K562 (cell line): Measurements from ENCODE around the gene GPAT3. TPM values are rescaled to one million over a fixed set of nuclear protein-coding genes. Genes with fewer than 3 reads are reported as not detected.

Source experiments
- ATAC-seq: fragments of 200-7000 bp; cut with Tn5 transposase; 3 replicates; pipeline ENCODE4 v1.9.1; 2020; ENCODE audit warnings: moderate library complexity
- Bru-seq: library from RNA; stranded (reverse); fragments of 400-500 nt; gene quantifications from one replicate; lab custom pipeline; 2021; lab: Mats Ljungman, UMichigan
- BruChase-seq, 2 experiments: library from RNA; stranded (reverse); fragments of 400-500 nt; gene quantifications; one replicate each; lab custom pipeline; 2021; lab: Mats Ljungman, UMichigan
- BruUV-seq: library from RNA; stranded (reverse); fragments of 400-500 nt; replicated peaks from 2 replicates; lab custom pipeline; 2021; lab: Mats Ljungman, UMichigan
- CTCF ChIA-PET: fragments of 300-600 bp; formaldehyde crosslinking; extraction: SDS; loops from one replicate; lab custom pipeline; 2021; ENCODE audit warnings: low intra/inter-chr PET ratio; lab: Yijun Ruan, JAX
- POLR2A ChIA-PET: fragments of 300-600, 350-650 bp; sonication (Branson Sonifier 250); formaldehyde crosslinking; extraction: SDS; loops from one replicate; lab custom pipeline; 2021; ENCODE audit warnings: antibody characterized with exemption, inconsistent platforms; lab: Yijun Ruan, JAX
- DNase-seq, 4 experiments: peaks; one replicate each; pipeline versions ENCODE4 v3.0.0 to v3.0.0-alpha.2; 2011 to 2018; ENCODE audit warnings: low spot score in 3 of 4, mixed read lengths in 3 of 4; ENCODE audit errors: extremely low read depth in 1 of 4
- FAIRE-seq: peaks from 2 replicates; lab custom pipeline; 2011; peaks lifted over from hg19 to GRCh38; lab: Jason Lieb, UNC
- H2AFZ ChIP-seq: 2 replicates; pipeline ENCODE4 v1.6.0; 2011; ENCODE audit warnings: low read depth, low read length, control low read depth, inconsistent platforms
- H3K27ac ChIP-seq: fragments of 200-600 bp; 3 replicates; pipeline ENCODE4 v1.8.0; 2011; ENCODE audit warnings: low read depth, mild to moderate bottlenecking, control low read depth, inconsistent platforms, low read length, moderate library complexity, mixed read lengths; ENCODE audit errors: extremely low read depth
- H3K27me3 ChIP-seq, 2 experiments: fragments of 300-600 bp in 1 of 2; 2 replicates in 1 of 2; 3 replicates in 1 of 2; pipeline versions ENCODE4 v1.6.0 to v1.8.0; 2011; ENCODE audit warnings: inconsistent platforms in 2 of 2, low read length in 2 of 2, mild to moderate bottlenecking in 1 of 2, mixed read lengths in 1 of 2, moderate library complexity in 1 of 2; ENCODE audit not compliant: control insufficient read depth in 2 of 2, insufficient read depth in 2 of 2
- H3K36me3 ChIP-seq: fragments of 300-600 bp; 3 replicates; pipeline ENCODE4 v1.8.0; 2011; ENCODE audit warnings: mild to moderate bottlenecking, low read length, inconsistent platforms; ENCODE audit not compliant: control insufficient read depth, insufficient read depth
- H3K4me1 ChIP-seq, 2 experiments: fragments of 200-600 bp in 1 of 2; replicated peaks in 1 of 2; 2 replicates in 1 of 2; 3 replicates in 1 of 2; pipeline versions ENCODE4 v1.5.1 to v1.8.0; 2011; ENCODE audit warnings: inconsistent platforms in 2 of 2, low read length in 2 of 2, mild to moderate bottlenecking in 1 of 2, mixed read lengths in 1 of 2, moderate library complexity in 1 of 2; ENCODE audit not compliant: control insufficient read depth in 2 of 2, insufficient read depth in 2 of 2
- H3K4me2 ChIP-seq: 2 replicates; pipeline ENCODE4 v1.6.1; 2011; ENCODE audit warnings: low read length, control low read depth, inconsistent platforms, mixed read lengths; ENCODE audit not compliant: insufficient read depth
- H3K4me3 ChIP-seq: fragments of 200-600 bp; sonication (generic), shearing (Covaris generic); 2 replicates; pipeline ENCODE4 v1.5.1; 2016; ENCODE audit warnings: control low read depth, inconsistent platforms
- H3K79me2 ChIP-seq: fragments of 200-600 bp; 3 replicates; pipeline ENCODE4 v1.8.0; 2011; ENCODE audit warnings: low read length, inconsistent platforms; ENCODE audit not compliant: control insufficient read depth, insufficient read depth
- H3K9ac ChIP-seq, 2 experiments: 2 replicates each; pipeline versions ENCODE4 v1.6.0 to v1.6.1; 2011; ENCODE audit warnings: low read depth in 2 of 2, low read length in 2 of 2, control low read depth in 1 of 2, inconsistent platforms in 1 of 2, mild to moderate bottlenecking in 1 of 2, mixed read lengths in 1 of 2; ENCODE audit not compliant: insufficient read depth in 1 of 2
- H3K9me1 ChIP-seq: one replicate; pipeline ENCODE4 v1.6.0; 2011; ENCODE audit warnings: inconsistent platforms, mild to moderate bottlenecking, low read length, moderate library complexity; ENCODE audit not compliant: control insufficient read depth, insufficient read depth
- H3K9me3 ChIP-seq: replicated peaks from 2 replicates; pipeline ENCODE4 v1.5.1; 2011; ENCODE audit warnings: low read depth, low read length, inconsistent platforms; ENCODE audit not compliant: control insufficient read depth, insufficient read depth
- H4K20me1 ChIP-seq: replicated peaks from 2 replicates; pipeline ENCODE4 v1.6.1; 2011; ENCODE audit warnings: low read length, inconsistent platforms, mixed read lengths; ENCODE audit not compliant: control insufficient read depth, insufficient read depth
- ELF4 ChIP-seq: fragments of 450-650 bp; formaldehyde crosslinking; IDR thresholded peaks from 2 replicates; pipeline ENCODE4 v1.4.0; 2022; ENCODE audit warnings: missing genetic modification characterization
- KLF13 ChIP-seq: fragments of 450-650 bp; IDR thresholded peaks from 2 replicates; pipeline ENCODE4 v1.6.1; 2016; ENCODE audit warnings: missing genetic modification characterization, low read depth, mild to moderate bottlenecking, missing compliant biosample characterization, moderate library complexity, borderline replicate concordance
- NRF1 ChIP-seq, 2 experiments: fragments of 450-650 bp; IDR thresholded peaks in 1 of 2; conservative IDR thresholded peaks in 1 of 2; 2 replicates each; pipeline ENCODE4 v1.6.1; 2014; ENCODE audit warnings: mild to moderate bottlenecking in 2 of 2
- WGBS: fragments of 100-300 bp; shearing (Covaris generic); methylation state at CpG from one replicate; pipeline ENCODE4 v1.1.6; 2016; ENCODE audit warnings: low coverage, mixed read lengths; ENCODE audit not compliant: insufficient coverage; ENCODE audit errors: missing lambda C conversion rate; 5-methylcytosine and 5-hydroxymethylcytosine counted together
- in situ Hi-C: fragments of 300-500 bp; cut with MboI; formaldehyde crosslinking; loops from 4 replicates; pipeline ENCODE4 v1.15.0; 2018; ENCODE audit warnings: inconsistent platforms, mixed read lengths
- intact Hi-C: fragments of 100-400 bp; cut with micrococcal nuclease; formaldehyde crosslinking; loops from 2 replicates; pipeline ENCODE4 v1.14.2; 2022
- long read RNA-seq, 3 experiments: library from polyadenylated mRNA in 2 of 3; library from RNA in 1 of 3; unstranded in 2 of 3; stranded (forward) in 1 of 3; transcript quantifications; one replicate each; pipeline ENCODE4 v2.0.0, GENCODE V29; 2019 to 2022
- polyA minus RNA-seq, 3 experiments: library from RNA; depleted of rRNA, polyadenylated mRNA; stranded (reverse); fragments of >200 nt; gene quantifications; 2 replicates each; pipeline ENCODE4 v1.2.3, GENCODE V29; 2011
- polyA plus RNA-seq, 8 experiments: library from polyadenylated mRNA; depleted of rRNA in 4 of 8; stranded (reverse) in 5 of 8; unstranded in 3 of 8; fragments of >200 nt; fragmentation: Nextera tagmentation in 2 of 8; fragmentation: Illumina TruSeq in 1 of 8; extraction: Ambion mirVana in 2 of 8; extraction: Trizol in 1 of 8; gene quantifications; 2 replicates each; pipeline versions ENCODE4 v1.2.1 to v1.2.3, GENCODE V29; 2011 to 2014; ENCODE audit warnings: inconsistent platforms in 1 of 8, missing spikeins in 1 of 8
- total RNA-seq, 7 experiments: library from RNA; depleted of rRNA in 6 of 7; stranded (reverse); fragments of >200 nt in 6 of 7; fragmentation: Illumina TruSeq in 2 of 7; extraction: Trizol in 2 of 7; gene quantifications; 2 replicates each; pipeline versions ENCODE4 v1.2.1 to v1.2.3, GENCODE V29; 2011 to 2021; ENCODE audit warnings: low replicate concordance in 1 of 7

The GPAT3 gene
- total RNA-seq (2011; cell fraction: chromatin; rRNA removed; ENCODE audit: low replicate concordance), result 17.1 and 23.6 TPM in 2 replicates
- 15.7 and 18.8 TPM in 2 replicates for total RNA-seq (2011; cell fraction: nucleolus; rRNA removed)
- 17.5 and 23.5 TPM in 2 replicates for total RNA-seq (2011; cell fraction: nucleoplasm; rRNA removed)
- total RNA-seq (2014; rRNA removed) (7.9 and 14.0 TPM in 2 replicates), total RNA-seq (2014; rRNA removed; fragmentation: Illumina TruSeq; extraction: Trizol) (15.1 and 18.8 TPM in 2 replicates), total RNA-seq (2015; rRNA removed; fragmentation: Illumina TruSeq; extraction: Trizol) (16.1 and 17.0 TPM in 2 replicates), total RNA-seq (2021) (14.9 and 15.0 TPM in 2 replicates), polyA plus RNA-seq (2011; rRNA removed) (12.8 and 14.0 TPM in 2 replicates), polyA plus RNA-seq (2014; fragmentation: Illumina TruSeq; extraction: Trizol) (12.0 and 12.3 TPM in 2 replicates), polyA plus RNA-seq (2014; fragmentation: Nextera tagmentation; extraction: Ambion mirVana) (1 to 10 TPM; 4.1 to 7.2 TPM), polyA plus RNA-seq (2014; rRNA removed) (9.4 and 13.1 TPM in 2 replicates), polyA minus RNA-seq (2011; rRNA and poly(A)+ RNA removed) (11.0 and 12.6 TPM in 2 replicates), Bru-seq, nascent RNA (percentile 52 among the genes with signal in this experiment), BruChase-seq, experiment 1, labeled RNA remaining after a 2-hour chase (percentile 62 among the genes with signal in this experiment), BruChase-seq, experiment 2, labeled RNA remaining after a 6-hour chase (percentile 63 among the genes with signal in this experiment)
- 9.0 and 11.3 TPM in 2 replicates for polyA plus RNA-seq (2011; cell fraction: cytosol; rRNA removed)
- polyA plus RNA-seq (2011; cell fraction: nucleus; rRNA removed), result 6.7 and 10.4 TPM in 2 replicates
- polyA plus RNA-seq (2012), result 14.1 and 29.3 TPM in 2 replicates
- 5.2 and 5.6 TPM in 2 replicates for polyA minus RNA-seq (2011; cell fraction: cytosol; rRNA and poly(A)+ RNA removed)
- polyA minus RNA-seq (2011; cell fraction: nucleus; rRNA and poly(A)+ RNA removed), result 3.5 and 5.6 TPM in 2 replicates
- long read RNA-seq, experiment 1, transcript GPAT3-202 (13 exons, 2,631 nt), result minor isoform, 5 of 52 reads
- long read RNA-seq, experiment 1, transcript GPAT3-201 (12 exons, 2,625 nt), result major isoform, 24 of 52 reads
- long read RNA-seq, experiment 1, partial matches to known transcripts, result 1 of 52 reads
- long read RNA-seq, experiment 1, other reads (novel, unspliced or antisense), result 21 of 52 reads
- long read RNA-seq, experiment 2, partial matches to known transcripts, result 10 of 17 reads
- long read RNA-seq, experiment 2, other reads (novel, unspliced or antisense), result 2 of 17 reads
- long read RNA-seq, experiment 3, transcript GPAT3-201 (12 exons, 2,625 nt), result major isoform, 7 of 12 reads
- long read RNA-seq, experiment 3, partial matches to known transcripts, result 1 of 12 reads
- long read RNA-seq, experiment 3, other reads (novel, unspliced or antisense), result 4 of 12 reads

DNA sequence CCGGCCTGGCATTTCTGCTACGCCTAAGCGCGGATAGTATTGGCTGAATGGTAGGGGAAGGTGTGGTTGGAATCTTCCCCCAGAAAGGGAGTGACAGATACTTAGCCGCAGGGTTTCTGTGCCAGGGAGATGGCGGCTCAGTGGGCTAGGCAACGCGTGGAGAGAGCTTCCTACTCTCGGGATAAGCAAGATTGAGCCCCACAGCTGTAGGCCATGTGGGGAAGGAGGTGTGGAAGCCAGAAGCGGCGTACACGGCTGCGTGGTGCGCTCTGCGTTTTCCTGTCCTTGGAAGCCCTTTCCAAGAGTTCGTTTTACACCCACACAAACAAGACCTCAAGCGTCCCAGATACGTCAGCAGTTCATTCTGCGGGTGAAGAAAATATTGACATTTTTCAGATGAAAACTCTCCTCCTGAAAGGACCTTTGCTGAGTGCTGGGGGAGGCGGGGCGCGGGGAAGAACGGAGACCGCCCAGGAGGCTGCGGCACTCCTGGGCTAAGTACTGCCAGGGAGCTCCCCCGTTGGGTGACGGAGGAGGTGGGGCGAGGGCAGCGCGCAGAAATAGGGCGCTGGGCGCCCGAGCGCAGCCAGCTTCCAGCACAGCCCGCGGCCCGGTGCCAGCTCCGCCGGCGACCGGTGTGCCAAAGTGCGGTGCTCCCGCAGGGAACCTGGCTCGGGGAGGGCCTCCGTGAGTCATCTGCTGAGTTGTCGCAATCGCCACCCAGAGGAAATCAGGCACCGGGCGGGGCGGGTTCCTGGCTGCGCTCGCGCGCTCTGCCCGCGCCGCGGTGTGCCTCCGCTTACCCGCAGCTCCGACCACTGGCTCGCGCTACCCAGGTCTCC, at the start of gene GPAT3:
GPAT3 (plus strand) TSS at position 589 of the 842 bp plus-strand sequence. CDS start 515 bp downstream, outside the sequence.
- H3K9me1 ChIP-seq, result no peaks in the 10 kb centered on the region
- intact Hi-C loops, result loop anchor here (5.0 kb wide), 1 partner anchor 38 kb away; no protein-coding TSS in a partner anchor
- H3K27ac ChIP-seq, result peak within 1 kb of the TSS; percentile 54; the same call in 2 of the 3 replicates
- H4K20me1 ChIP-seq, result no peaks in the 10 kb centered on the region
- DNase-seq, result peak; percentile 73 to 84 (median 78)
- H3K4me2 ChIP-seq, result peak within 1 kb of the TSS; percentile 90
- H3K79me2 ChIP-seq, result no peaks in the 10 kb centered on the region
- H3K4me1 ChIP-seq, result peaks cover 8 to 18% of the 10 kb centered on the region in 2 experiments; a peak in 4 of 5 replicates
- POLR2A ChIA-PET, result interaction anchor here (0.6 to 2.3 kb wide), 6 partner anchors 9 to 541 kb away, joined by 3 to 12 read pairs (median 3); no protein-coding TSS in a partner anchor
- FAIRE-seq, result no peak
- H3K4me3 ChIP-seq, result peak within 1 kb of the TSS; percentile 55
- peak; percentile 95 for ATAC-seq
- peak within 1 kb of the TSS; percentile 74 to 97 for H3K9ac ChIP-seq
- no peaks in the 10 kb centered on the region for H3K9me3 ChIP-seq
- H3K36me3 ChIP-seq, result no peaks in the 10 kb centered on the region
- CTCF ChIA-PET, result no interaction called here
- no TSS peak for BruUV-seq
- peaks cover 0 to 5% of the 10 kb centered on the region in 2 experiments; a peak in 1 of 5 replicates for H3K27me3 ChIP-seq
- WGBS, result 5% methylated on average over 63 of the region's 63 CpGs
- H2AFZ ChIP-seq, result peak within 1 kb of the TSS; percentile 93
- in situ Hi-C loops, result no loop called here
- peak; percentile 75 to 78 for TF ChIP-seq NRF1 (conservative IDR thresholded peaks at IDR 0.05 in 1 of 2, IDR thresholded peaks at IDR 0.05 in 1 of 2)
- TF ChIP-seq ELF4 (CRISPR knock-in tag), result no peak
- no peak for TF ChIP-seq KLF13 (tag)
